Epithelial cell of esophagus (primary cell): Measurements from ENCODE around the gene SEC61B.
A peak's percentile ranks its signal among the peaks of the same experiment; 100 is the strongest.
"Not testable (repeated sequence)": the region's sequence is repeated elsewhere in the genome, so short reads cannot be mapped to it uniquely, and the experiment has no call there.

ENCODE experiments used
- DNase-seq: peaks from one replicate; pipeline ENCODE4 v3.0.0; 2010; ENCODE audit warnings: low read depth
- H3K4me3 ChIP-seq: 2 replicates; pipeline ENCODE4 v1.5.1; 2011; ENCODE audit warnings: mild to moderate bottlenecking, low read length, control low read depth
- TF ChIP-seq, protein P1 (sequence below): IDR thresholded peaks from 2 replicates; pipeline ENCODE4 v1.5.1; 2011; ENCODE audit warnings: low read depth, mild to moderate bottlenecking, low read length, control low read depth, inconsistent platforms; ENCODE audit not compliant: insufficient read depth; ENCODE audit errors: missing control alignments

Gene SEC61B

DNA sequence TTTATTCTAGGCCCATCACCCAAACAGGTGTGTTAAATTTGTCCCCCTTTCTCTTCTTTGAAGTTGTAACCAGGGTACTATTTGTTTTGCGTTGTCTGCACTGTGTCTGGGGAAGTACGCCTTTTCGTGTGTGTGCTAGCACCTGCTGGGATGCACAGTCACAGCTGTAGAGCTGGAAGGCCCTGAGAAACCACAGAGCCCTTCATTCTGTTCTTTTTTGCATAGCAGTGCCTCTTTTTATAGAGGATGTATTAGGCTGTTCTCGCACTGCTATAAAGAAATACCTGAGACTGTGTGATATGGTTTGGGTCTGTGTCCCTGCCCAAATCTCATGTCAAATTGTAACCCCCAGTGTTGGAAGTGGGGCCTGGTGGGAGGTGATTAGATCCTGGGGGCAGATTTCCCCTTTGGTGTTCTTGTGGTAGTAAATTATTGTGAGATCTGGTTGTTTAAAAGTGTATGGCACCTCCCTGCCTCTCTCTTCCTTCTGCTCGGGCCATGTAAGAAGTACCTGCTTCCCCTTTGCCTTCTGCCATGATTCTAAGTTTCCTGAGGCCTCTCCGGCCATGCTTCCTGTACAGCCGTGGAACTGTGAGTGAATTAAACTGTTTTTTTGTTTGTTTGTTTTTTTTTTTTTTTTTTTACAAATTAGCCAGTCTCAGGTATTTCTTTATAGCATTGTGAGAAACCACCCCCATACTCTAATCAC, 14.0 kb downstream of the SEC61B start:
- H3K4me3 ChIP-seq, result no peak overlapping the region
- DNase-seq, result no peak
- TF ChIP-seq, protein P1, sequence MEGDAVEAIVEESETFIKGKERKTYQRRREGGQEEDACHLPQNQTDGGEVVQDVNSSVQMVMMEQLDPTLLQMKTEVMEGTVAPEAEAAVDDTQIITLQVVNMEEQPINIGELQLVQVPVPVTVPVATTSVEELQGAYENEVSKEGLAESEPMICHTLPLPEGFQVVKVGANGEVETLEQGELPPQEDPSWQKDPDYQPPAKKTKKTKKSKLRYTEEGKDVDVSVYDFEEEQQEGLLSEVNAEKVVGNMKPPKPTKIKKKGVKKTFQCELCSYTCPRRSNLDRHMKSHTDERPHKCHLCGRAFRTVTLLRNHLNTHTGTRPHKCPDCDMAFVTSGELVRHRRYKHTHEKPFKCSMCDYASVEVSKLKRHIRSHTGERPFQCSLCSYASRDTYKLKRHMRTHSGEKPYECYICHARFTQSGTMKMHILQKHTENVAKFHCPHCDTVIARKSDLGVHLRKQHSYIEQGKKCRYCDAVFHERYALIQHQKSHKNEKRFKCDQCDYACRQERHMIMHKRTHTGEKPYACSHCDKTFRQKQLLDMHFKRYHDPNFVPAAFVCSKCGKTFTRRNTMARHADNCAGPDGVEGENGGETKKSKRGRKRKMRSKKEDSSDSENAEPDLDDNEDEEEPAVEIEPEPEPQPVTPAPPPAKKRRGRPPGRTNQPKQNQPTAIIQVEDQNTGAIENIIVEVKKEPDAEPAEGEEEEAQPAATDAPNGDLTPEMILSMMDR, result no peak

DNA sequence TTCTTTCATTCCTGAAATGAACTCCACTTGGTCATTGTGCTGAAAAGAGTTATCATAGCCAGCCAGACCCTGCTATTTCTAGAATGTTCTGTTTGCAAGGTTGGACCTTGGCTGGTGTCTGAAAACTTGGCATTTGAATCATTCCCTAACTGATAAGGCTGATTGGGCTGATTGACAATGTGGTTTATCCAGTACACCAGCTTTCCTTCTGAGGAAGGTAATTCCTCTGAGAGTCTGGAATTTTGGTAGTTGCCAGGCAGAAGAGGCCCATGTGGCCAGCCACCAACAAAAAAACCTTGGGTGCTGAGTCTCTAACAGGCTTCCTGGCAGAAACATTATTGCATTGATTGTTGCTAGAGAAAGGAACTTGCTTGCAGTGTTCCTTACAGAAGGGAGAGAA, 15.3 kb downstream of the SEC61B start:
- no peak for DNase-seq

DNA sequence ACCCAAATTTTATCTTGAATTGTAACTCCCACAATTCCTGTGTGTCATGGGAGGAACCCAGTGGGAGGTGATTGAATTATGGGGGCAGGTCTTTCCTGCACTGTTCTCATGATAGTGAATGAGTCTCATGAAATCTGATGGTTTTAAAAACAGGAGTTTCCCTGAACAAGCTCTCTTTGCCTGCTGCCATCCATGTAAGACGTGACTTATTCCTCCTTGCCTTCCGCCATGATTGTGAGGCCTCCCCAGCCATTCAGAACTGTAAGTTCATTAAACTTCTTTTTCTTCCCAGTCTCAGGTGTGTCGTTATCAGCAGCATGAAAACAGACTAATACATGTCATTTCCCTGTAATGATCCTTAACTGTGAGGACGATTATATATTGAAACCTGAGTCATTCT, 15.8 kb downstream of the SEC61B start:
- not testable (repeated sequence) for DNase-seq, H3K4me3 ChIP-seq

More for the DNA sequence above, 15.3 kb downstream of the SEC61B start:
- TF ChIP-seq, protein P1, result no peak
- no peak overlapping the region for H3K4me3 ChIP-seq

DNA sequence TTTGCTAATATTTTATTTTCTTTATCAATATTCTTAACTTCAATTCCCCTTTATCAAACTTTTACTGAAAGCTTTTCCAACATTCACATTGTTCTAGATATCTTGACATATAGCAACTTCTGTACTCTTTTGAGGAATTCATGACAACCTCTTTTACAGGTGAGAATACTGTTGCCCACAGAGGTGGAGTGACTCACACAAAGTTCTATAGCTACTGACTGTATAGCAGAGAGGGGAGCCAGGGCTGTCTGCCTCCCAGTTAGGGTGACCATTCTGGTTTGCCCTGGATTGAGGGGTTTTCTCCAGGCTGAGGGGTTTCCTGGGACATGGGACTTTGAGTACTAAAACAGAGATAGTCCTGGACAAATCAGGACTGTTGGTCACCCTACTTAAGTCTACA, 16.2 kb downstream of the SEC61B start:
- DNase-seq, result no peak
- TF ChIP-seq, protein P1, result no peak
- H3K4me3 ChIP-seq, result no peak overlapping the region

DNA sequence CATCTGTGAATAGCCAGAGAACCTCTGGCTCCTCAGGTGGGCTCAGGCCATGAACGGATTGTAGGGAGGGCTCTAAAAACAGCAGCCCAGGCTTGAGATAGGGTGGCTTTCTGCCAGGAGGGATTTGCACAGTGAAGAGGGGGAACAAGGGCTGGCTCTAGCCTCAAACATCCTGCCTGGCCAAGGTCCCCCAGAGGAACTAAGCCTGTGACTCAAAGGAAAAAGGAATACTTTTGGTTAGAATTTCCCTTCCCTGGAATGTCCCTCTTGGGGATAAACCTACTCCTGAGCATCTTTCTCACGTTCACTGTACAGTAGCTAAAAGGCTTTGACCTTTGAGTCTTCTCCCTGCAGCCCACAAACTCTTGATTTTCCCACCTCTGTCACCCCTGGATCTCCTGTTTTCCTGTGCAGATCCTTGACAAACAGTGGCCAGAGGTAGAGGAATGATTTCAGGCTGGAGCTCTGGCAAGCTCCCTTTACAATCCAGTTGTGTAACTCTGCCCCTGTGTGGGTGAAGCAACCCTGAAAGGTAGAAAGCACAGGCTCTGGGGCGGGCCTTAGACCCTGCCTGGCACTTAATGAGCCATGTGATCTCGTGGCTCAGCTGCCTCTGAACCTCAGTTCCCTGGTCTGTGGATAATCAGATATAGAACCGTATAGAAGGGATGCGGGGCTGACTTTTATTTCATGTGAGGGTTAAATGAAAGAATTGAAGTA, 17.4 kb downstream of the SEC61B start:
- peak; percentile 11 for DNase-seq
- H3K4me3 ChIP-seq, result no peak overlapping the region
- TF ChIP-seq, protein P1, result no peak

DNA sequence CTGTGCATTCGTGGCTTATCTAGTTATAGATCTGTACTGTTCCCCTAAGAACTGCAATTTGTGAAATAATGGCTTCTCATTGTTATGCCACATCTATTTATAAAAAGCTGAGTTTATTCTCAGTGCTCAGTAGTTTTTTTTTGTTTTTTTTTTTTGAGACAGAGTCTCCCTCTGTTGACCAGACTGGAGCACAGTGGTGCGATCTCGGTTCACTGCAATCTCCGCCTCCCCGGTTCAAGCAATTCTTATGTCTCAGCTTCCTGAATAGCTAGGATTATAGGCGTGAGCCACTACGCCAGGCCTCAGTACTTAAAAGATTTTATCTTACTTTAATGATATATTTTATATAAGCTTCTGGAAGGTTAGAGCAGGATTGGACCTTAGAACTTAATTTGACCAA, 19.0 kb downstream of the SEC61B start:
- TF ChIP-seq, protein P1, result no peak
- DNase-seq, result no peak
- H3K4me3 ChIP-seq, result no peak overlapping the region

DNA sequence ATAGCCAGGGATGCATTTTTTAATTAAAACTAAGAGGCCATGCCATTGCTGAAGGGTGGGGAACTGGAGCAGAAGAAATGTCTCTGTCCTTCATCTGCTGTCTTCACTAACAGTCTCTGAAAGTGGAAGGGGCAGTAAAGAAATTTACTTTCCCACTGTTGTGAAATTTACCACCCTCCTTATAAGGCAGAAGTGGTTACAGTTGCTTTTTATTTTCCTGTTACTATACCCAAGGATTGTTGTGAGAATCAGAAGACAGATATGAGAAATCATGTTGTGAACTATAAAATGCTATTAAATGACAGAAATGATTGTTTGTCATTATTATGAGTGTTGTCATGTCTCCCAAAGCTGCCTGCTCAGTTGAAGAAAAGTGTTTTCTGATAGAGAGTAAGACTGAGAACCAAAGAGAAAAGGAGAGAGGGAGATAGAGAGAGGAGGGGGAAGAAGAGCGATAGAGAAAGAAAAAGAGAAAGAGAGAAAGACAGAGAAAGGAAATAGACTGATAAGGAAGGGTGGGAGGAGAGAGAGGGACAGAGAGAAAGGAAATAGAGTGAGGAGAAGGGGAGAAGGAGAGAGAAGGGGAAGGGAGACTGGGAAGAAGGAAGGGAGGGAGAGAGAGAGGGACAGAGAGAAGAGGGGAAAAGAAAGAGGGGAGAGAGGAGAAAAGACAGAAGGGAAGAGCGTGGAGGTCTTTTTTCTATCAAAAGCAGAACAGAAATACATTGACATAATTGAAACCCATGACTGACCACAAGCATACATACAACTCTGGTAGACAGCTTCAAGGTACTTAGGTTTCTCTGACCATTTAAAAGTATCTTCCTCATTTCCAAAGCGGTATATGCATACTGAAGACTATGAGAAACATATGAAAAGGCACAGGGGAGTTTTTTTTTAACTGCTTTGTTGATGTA, 22.5 kb downstream of the SEC61B start:
- DNase-seq, result no peak
- TF ChIP-seq, protein P1, result no peak
- H3K4me3 ChIP-seq, result no peak overlapping the region
